AG04449 (cell line): ENCODE measurements around the gene IRGC.

ENCODE experiments used
- CTCF ChIA-PET: fragments of 350-600 bp; formaldehyde crosslinking; extraction: SDS; loops from one replicate; lab custom pipeline; 2021; ENCODE audit warnings: antibody characterized with exemption; lab: Yijun Ruan, JAX
- POLR2A ChIA-PET: fragments of 400-600, 350-600 bp; formaldehyde crosslinking; extraction: SDS; loops from one replicate; lab custom pipeline; 2020; ENCODE audit warnings: antibody characterized with exemption, inconsistent platforms; lab: Yijun Ruan, JAX
- DNase-seq: peaks from one replicate; pipeline ENCODE4 v3.0.0-alpha.2; 2010; ENCODE audit warnings: low read depth, low spot score
- H3K4me3 ChIP-seq: 2 replicates; pipeline ENCODE4 v1.5.1; 2011; ENCODE audit warnings: low read depth, mild to moderate bottlenecking, control low read depth, low read length
- TF ChIP-seq, protein P1 (sequence below): IDR thresholded peaks from one replicate; pipeline ENCODE4 v1.5.1; 2011; ENCODE audit warnings: mild to moderate bottlenecking, moderate library complexity, low read length, control low read depth, inconsistent platforms; ENCODE audit not compliant: insufficient read depth; ENCODE audit errors: missing control alignments

IRGC gene

GRCh38 chr19:43766755-43767043 lies 50.8 kb downstream of the IRGC start:
- POLR2A ChIA-PET = no interaction called here
- TF ChIP-seq, protein P1, sequence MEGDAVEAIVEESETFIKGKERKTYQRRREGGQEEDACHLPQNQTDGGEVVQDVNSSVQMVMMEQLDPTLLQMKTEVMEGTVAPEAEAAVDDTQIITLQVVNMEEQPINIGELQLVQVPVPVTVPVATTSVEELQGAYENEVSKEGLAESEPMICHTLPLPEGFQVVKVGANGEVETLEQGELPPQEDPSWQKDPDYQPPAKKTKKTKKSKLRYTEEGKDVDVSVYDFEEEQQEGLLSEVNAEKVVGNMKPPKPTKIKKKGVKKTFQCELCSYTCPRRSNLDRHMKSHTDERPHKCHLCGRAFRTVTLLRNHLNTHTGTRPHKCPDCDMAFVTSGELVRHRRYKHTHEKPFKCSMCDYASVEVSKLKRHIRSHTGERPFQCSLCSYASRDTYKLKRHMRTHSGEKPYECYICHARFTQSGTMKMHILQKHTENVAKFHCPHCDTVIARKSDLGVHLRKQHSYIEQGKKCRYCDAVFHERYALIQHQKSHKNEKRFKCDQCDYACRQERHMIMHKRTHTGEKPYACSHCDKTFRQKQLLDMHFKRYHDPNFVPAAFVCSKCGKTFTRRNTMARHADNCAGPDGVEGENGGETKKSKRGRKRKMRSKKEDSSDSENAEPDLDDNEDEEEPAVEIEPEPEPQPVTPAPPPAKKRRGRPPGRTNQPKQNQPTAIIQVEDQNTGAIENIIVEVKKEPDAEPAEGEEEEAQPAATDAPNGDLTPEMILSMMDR = no peak
- CTCF ChIA-PET = interaction anchor here (0.7 to 16.5 kb wide), 9 partner anchors 8 to 93 kb away, joined by 3 to 203 read pairs (median 22); partner anchors contain the start of genes KCNN4 and SMG9
- H3K4me3 ChIP-seq = no peak overlapping the region
- DNase-seq = no peak

DNA sequence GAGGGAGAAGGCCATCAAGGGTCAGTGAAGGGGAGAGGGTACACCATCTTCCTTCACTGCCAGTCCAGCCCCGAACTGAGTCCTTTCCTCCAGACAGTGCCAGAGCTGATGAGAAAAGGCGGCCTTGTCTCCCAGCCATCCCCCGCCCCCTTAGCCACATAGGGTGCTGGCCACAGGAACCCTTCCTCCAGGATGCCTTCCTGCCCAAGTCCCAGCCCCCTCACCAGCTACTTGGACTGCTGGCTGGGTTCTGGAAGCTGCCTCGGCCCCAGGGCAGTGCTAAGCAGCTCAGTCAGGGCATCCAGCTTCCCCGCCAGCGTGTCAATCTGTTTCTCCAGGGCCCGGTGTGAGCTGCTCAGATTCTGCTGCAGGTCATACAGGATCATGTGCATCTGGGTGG lies 51.4 kb downstream of the IRGC start:
- POLR2A ChIA-PET = no interaction called here
- TF ChIP-seq, protein P1 = no peak
- H3K4me3 ChIP-seq = no peak overlapping the region
- CTCF ChIA-PET = interaction anchor here (0.8 to 5.4 kb wide), 5 partner anchors 8 to 43 kb away, joined by 4 to 92 read pairs (median 22); partner anchors contain the start of genes KCNN4 and SMG9
- no peak for DNase-seq

DNA sequence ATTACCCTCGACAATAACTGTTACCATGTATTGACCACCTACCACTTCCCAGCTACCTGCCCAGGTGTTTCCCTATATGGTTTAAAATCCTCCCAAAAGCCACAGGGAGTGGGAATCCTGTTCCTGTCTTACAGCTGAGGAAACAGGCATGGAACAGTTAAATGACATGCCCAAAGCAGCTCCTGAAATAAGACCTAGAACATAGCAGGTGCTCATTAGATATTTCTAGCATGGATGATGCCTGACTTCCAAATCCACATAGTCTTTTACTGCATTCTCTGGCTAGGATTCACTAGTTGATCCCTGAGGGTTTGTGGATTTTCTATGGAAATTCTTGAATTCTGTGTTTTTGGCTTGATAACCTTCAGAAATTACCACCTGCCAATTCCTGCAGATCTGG lies 51.9 kb downstream of the IRGC start:
- no peak for DNase-seq
- TF ChIP-seq, protein P1 = no peak
- H3K4me3 ChIP-seq = no peak overlapping the region
- ChIA-PET CTCF (interaction anchor here (0.6 to 5.4 kb wide), 8 partner anchors 9 to 52 kb away, joined by 3 to 92 read pairs (median 10); partner anchors contain the start of genes IRGC, KCNN4 and SMG9), POLR2A (no interaction called here)

DNA sequence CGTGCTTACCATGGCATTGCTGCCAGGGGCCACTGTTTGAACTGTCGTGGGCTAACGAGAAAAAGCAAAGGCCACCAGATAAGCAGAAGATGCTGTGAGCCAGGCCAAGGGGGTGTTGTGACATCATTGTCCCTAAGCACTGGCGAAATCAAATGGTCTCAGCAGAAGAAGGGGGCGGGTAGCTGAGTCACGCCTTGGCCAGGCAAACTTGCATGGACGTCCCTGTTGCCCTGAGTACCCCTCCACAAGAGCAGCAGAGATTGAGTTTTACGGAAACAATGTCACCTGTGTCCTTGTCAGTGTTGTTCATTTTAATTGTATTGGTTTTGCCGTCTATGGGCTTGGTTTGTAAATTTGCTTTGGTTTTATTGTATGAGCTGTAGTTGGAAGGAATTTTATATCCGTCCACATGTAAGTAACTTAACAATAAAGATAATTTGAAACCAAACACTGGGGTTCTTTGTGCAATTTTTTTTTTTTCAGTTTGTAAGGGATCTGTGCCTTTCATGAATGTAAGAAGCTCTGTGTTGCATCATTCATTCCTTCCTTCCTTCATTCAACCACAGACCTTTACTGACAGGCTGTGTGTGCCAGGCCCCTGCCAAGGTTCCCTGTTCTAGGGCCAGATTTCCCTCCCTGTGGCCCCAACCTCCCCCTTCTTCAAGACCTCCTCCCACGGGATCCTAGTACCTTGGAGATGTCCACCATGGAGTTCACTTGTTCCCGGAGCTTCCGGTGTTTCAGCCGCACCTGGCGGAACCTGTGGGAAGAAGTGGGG lies 52.6 kb downstream of the IRGC start:
- CTCF ChIA-PET = interaction anchor here (0.6 to 5.4 kb wide), 10 partner anchors 9 to 174 kb away, joined by 3 to 92 read pairs (median 4); partner anchors contain the start of genes IRGC and KCNN4

DNA sequence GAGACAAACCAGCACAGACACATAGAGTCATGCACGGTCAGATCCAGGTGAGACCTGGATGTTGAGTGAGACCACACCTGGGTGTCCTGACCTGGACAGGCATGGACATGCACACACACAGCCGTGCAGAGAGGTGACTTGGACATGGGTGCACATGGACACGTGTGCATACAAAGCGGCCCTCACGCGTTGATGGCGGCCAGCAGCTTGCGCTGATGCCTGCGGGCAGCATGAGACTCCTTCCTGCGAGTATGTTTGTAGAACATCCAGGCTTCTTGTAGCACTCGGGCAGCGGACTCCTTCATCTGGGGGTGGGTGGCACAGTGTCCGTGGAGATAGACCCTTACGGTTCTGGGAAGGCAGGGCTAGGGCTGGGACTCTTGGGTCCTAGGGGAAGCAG lies 53.4 kb downstream of the IRGC start:
- no peak for DNase-seq
- POLR2A ChIA-PET = no interaction called here
- no peak overlapping the region for H3K4me3 ChIP-seq
- CTCF ChIA-PET = interaction anchor here (1.3 to 5.4 kb wide), 7 partner anchors 8 to 175 kb away, joined by 3 to 92 read pairs (median 6); partner anchors contain the start of gene KCNN4
- TF ChIP-seq, protein P1 = no peak

More for the DNA sequence above, 52.6 kb downstream of the IRGC start:
- H3K4me3 ChIP-seq = no peak overlapping the region
- TF ChIP-seq, protein P1 = no peak
- no peak for DNase-seq
- POLR2A ChIA-PET = no interaction called here
